H1 (cell line): ENCODE results near the gene NHEJ1. TPM values are rescaled to one million over a fixed set of nuclear protein-coding genes. Genes with fewer than 3 reads are reported as not detected.

Experiments
- CTCF ChIA-PET: fragments of 300-600 bp; sonication (Branson Sonifier 250); formaldehyde crosslinking; loops from one replicate; lab custom pipeline; 2021; ENCODE audit not compliant: partially characterized antibody; lab: Charles Lee
- POLR2A ChIA-PET: fragments of 300-600 bp; sonication (Branson Sonifier 250); formaldehyde crosslinking; loops from one replicate; lab custom pipeline; 2021; ENCODE audit warnings: inconsistent platforms; ENCODE audit not compliant: partially characterized antibody; lab: Charles Lee
- DNase-seq, 2 experiments: peaks; one replicate each; pipeline versions ENCODE4 v3.0.0 to v3.0.0-alpha.2; 2010 to 2022; ENCODE audit warnings: low spot score in 2 of 2, low read depth in 1 of 2, mixed read lengths in 1 of 2
- FAIRE-seq: peaks from 2 replicates; lab custom pipeline; 2011; peaks lifted over from hg19 to GRCh38; lab: Jason Lieb, UNC
- H2AFZ ChIP-seq: 2 replicates; pipeline ENCODE4 v1.8.1; 2012; ENCODE audit warnings: low read length, inconsistent platforms
- H2AK5ac ChIP-seq: 2 replicates; pipeline ENCODE4 v1.6.1; 2013; ENCODE audit warnings: low read depth, low read length
- H2BK120ac ChIP-seq: replicated peaks from 2 replicates; pipeline ENCODE3; 2013; ENCODE audit warnings: low read depth, low read length, inconsistent platforms
- H2BK12ac ChIP-seq: 2 replicates; pipeline ENCODE4 v1.6.1; 2013; ENCODE audit warnings: low read depth, low read length
- H2BK15ac ChIP-seq: 2 replicates; pipeline ENCODE4 v1.6.1; 2013; ENCODE audit warnings: low read length
- H2BK20ac ChIP-seq: 2 replicates; pipeline ENCODE4 v1.6.1; 2013; ENCODE audit warnings: low read length
- H2BK5ac ChIP-seq: 2 replicates; pipeline ENCODE4 v1.6.1; 2013; ENCODE audit warnings: low read depth, low read length
- H3K14ac ChIP-seq: 2 replicates; pipeline ENCODE4 v1.6.1; 2013; ENCODE audit warnings: inconsistent platforms; ENCODE audit not compliant: insufficient read length
- H3K18ac ChIP-seq: 2 replicates; pipeline ENCODE4 v1.6.1; 2013; ENCODE audit warnings: low read length; ENCODE audit errors: extremely low read depth
- H3K23ac ChIP-seq: 2 replicates; pipeline ENCODE4 v1.6.1; 2013; ENCODE audit warnings: inconsistent platforms; ENCODE audit not compliant: insufficient read length
- H3K23me2 ChIP-seq: 2 replicates; pipeline ENCODE4 v1.6.1; 2013; ENCODE audit warnings: low read depth, low read length
- H3K27ac ChIP-seq: 2 replicates; pipeline ENCODE4 v1.6.1; 2011; ENCODE audit warnings: low read depth, low read length, inconsistent platforms
- H3K27me3 ChIP-seq, 4 experiments: replicated peaks in 1 of 4; 1 replicate in 1 of 4; 2 replicates in 3 of 4; pipeline versions ENCODE4 v1.6.1 to v1.8.1; 2011 to 2013; ENCODE audit warnings: low read length in 3 of 4, mild to moderate bottlenecking in 3 of 4, inconsistent platforms in 2 of 4, mixed read lengths in 2 of 4, moderate library complexity in 1 of 4; ENCODE audit not compliant: control insufficient read depth in 3 of 4, insufficient read depth in 3 of 4; ENCODE audit errors: extremely low read depth in 1 of 4
- H3K36me3 ChIP-seq, 4 experiments: 2 replicates each; pipeline versions ENCODE4 v1.6.1 to v1.8.1; 2011 to 2013; ENCODE audit warnings: mild to moderate bottlenecking in 4 of 4, low read length in 3 of 4, moderate library complexity in 2 of 4, control low read depth in 1 of 4, inconsistent platforms in 1 of 4; ENCODE audit not compliant: insufficient read depth in 4 of 4, control insufficient read depth in 2 of 4
- H3K4ac ChIP-seq: replicated peaks from 2 replicates; pipeline ENCODE3; 2013; ENCODE audit warnings: low read length, low read depth, mixed read lengths, inconsistent platforms; ENCODE audit not compliant: insufficient read length
- H3K4me1 ChIP-seq, 4 experiments: replicated peaks in 1 of 4; 1 replicate in 1 of 4; 2 replicates in 3 of 4; pipeline versions ENCODE4 v1.6.1 to v1.8.1; 2011 to 2013; ENCODE audit warnings: low read length in 3 of 4, inconsistent platforms in 2 of 4, mixed read lengths in 1 of 4; ENCODE audit not compliant: insufficient read depth in 4 of 4, control insufficient read depth in 3 of 4
- H3K4me2 ChIP-seq, 2 experiments: 2 replicates each; pipeline versions ENCODE4 v1.6.1 to v1.8.1; 2011 to 2013; ENCODE audit warnings: low read depth in 2 of 2, low read length in 2 of 2, control low read depth in 1 of 2, inconsistent platforms in 1 of 2, mild to moderate bottlenecking in 1 of 2; ENCODE audit not compliant: insufficient read depth in 1 of 2
- H3K4me3 ChIP-seq, 4 experiments: fragments of 200-600, 300-600 bp in 1 of 4; sonication (generic), shearing (Covaris generic), sonication (Bioruptor Twin) in 1 of 4; 2 replicates each; pipeline versions ENCODE4 v1.5.1 to v1.8.1; 2011 to 2016; ENCODE audit warnings: low read length in 4 of 4, low read depth in 3 of 4, control low read depth in 2 of 4, inconsistent platforms in 2 of 4, mild to moderate bottlenecking in 2 of 4, mixed read lengths in 1 of 4, moderate library complexity in 1 of 4; ENCODE audit not compliant: insufficient read depth in 2 of 4; ENCODE audit errors: extremely low read depth in 1 of 4
- H3K56ac ChIP-seq: replicated peaks from 2 replicates; pipeline ENCODE3; 2013; ENCODE audit warnings: low read depth, mild to moderate bottlenecking, mixed read lengths, low read length, inconsistent platforms; ENCODE audit not compliant: insufficient read length
- H3K79me1 ChIP-seq: 2 replicates; pipeline ENCODE4 v1.6.1; 2013; ENCODE audit warnings: low read depth, low read length, control low read depth
- H3K79me2 ChIP-seq, 2 experiments: 2 replicates each; pipeline versions ENCODE4 v1.6.1 to v1.8.1; 2012 to 2013; ENCODE audit warnings: low read length in 2 of 2, mild to moderate bottlenecking in 2 of 2, inconsistent platforms in 1 of 2; ENCODE audit not compliant: insufficient read depth in 2 of 2, control insufficient read depth in 1 of 2
- H3K9ac ChIP-seq, 4 experiments: replicated peaks in 1 of 4; 1 replicate in 1 of 4; 2 replicates in 3 of 4; pipeline versions ENCODE4 v1.6.1 to v1.8.1; 2011 to 2013; ENCODE audit warnings: low read depth in 3 of 4, low read length in 3 of 4, control low read depth in 2 of 4, mild to moderate bottlenecking in 2 of 4, moderate library complexity in 2 of 4, inconsistent platforms in 1 of 4; ENCODE audit errors: extremely low read depth in 1 of 4
- H3K9me3 ChIP-seq, 2 experiments: 2 replicates each; pipeline versions ENCODE4 v1.6.1 to v1.8.1; 2012 to 2013; ENCODE audit warnings: mild to moderate bottlenecking in 2 of 2, moderate library complexity in 2 of 2, control low read depth in 1 of 2, inconsistent platforms in 1 of 2, low read depth in 1 of 2, low read length in 1 of 2, mixed read lengths in 1 of 2; ENCODE audit not compliant: insufficient read depth in 2 of 2
- H4K20me1 ChIP-seq, 2 experiments: replicated peaks in 1 of 2; 2 replicates each; pipeline versions ENCODE3 to v1.8.1; 2011 to 2013; ENCODE audit warnings: inconsistent platforms in 2 of 2, low read length in 2 of 2, mild to moderate bottlenecking in 1 of 2; ENCODE audit not compliant: insufficient read depth in 2 of 2, control insufficient read depth in 1 of 2
- H4K5ac ChIP-seq: 2 replicates; pipeline ENCODE4 v1.6.1; 2013; ENCODE audit warnings: low read length, low read depth, mixed read lengths, inconsistent platforms; ENCODE audit not compliant: insufficient read length
- H4K8ac ChIP-seq: 2 replicates; pipeline ENCODE4 v1.8.0; 2013; ENCODE audit warnings: mild to moderate bottlenecking, moderate library complexity, low read length, inconsistent platforms; ENCODE audit not compliant: insufficient read depth; ENCODE audit errors: extremely low read depth
- H4K91ac ChIP-seq: replicated peaks from 2 replicates; pipeline ENCODE3; 2013; ENCODE audit warnings: low read length, mixed read lengths, inconsistent platforms; ENCODE audit not compliant: insufficient read length
- BCL11A ChIP-seq, 2 experiments: IDR thresholded peaks; one replicate each; pipeline ENCODE4 v1.6.1; 2011; ENCODE audit warnings: low read depth in 2 of 2, low read length in 2 of 2, mild to moderate bottlenecking in 2 of 2
- CHD1 ChIP-seq: IDR thresholded peaks from 2 replicates; pipeline ENCODE4 v1.6.1; 2012; ENCODE audit warnings: low read depth, low read length, improper control_type of control experiment
- GTF2F1 ChIP-seq: IDR thresholded peaks from 2 replicates; pipeline ENCODE4 v1.6.1; 2012; ENCODE audit warnings: low read depth, low read length, improper control_type of control experiment, borderline replicate concordance
- MAX ChIP-seq: IDR thresholded peaks from 2 replicates; pipeline ENCODE4 v1.6.1; 2012; ENCODE audit warnings: inconsistent platforms
- SIN3A ChIP-seq, 2 experiments: IDR thresholded peaks in 1 of 2; conservative IDR thresholded peaks in 1 of 2; 2 replicates each; pipeline ENCODE4 v1.6.1; 2011 to 2012; ENCODE audit warnings: low read length in 2 of 2, improper control_type of control experiment in 1 of 2, low read depth in 1 of 2, mild to moderate bottlenecking in 1 of 2
- ZNF274 ChIP-seq: IDR thresholded peaks from 2 replicates; pipeline ENCODE4 v1.7.0; 2012; ENCODE audit warnings: low read length, borderline replicate concordance; ENCODE audit errors: extremely low read depth
- WGBS, 2 experiments: shearing (Covaris generic) in 1 of 2; methylation state at CpG; one replicate each; pipeline versions ENCODE4 v1.1.6 to v1.1.7; 2013 to 2015; ENCODE audit warnings: low lambda C conversion rate in 2 of 2, mixed read lengths in 2 of 2, inconsistent platforms in 1 of 2, low coverage in 1 of 2, missing lambda C conversion rate in 1 of 2; ENCODE audit not compliant: insufficient replicate concordance in 2 of 2, insufficient coverage in 1 of 2, insufficient read length in 1 of 2; ENCODE audit errors: extremely low coverage in 1 of 2, missing lambda C conversion rate in 1 of 2; 5-methylcytosine and 5-hydroxymethylcytosine counted together
- polyA plus RNA-seq, 7 experiments: library from polyadenylated mRNA; depleted of rRNA in 3 of 7; stranded (reverse) in 5 of 7; unstranded in 2 of 7; fragments of >200 nt in 5 of 7; fragments of 200-250 nt in 2 of 7; gene quantifications; 1 replicate in 5 of 7; 2 replicates in 1 of 7; 4 replicates in 1 of 7; pipeline versions ENCODE4 v1.2.1 to v1.2.3, GENCODE V29; 2011 to 2013; ENCODE audit warnings: missing spikeins in 2 of 7, mixed read lengths in 2 of 7
- total RNA-seq: library from RNA; stranded (reverse); fragmentation: NEBNext Ultra II Directional; extraction: Animal tissue kit (Norgen Biotek cat#: 25700); gene quantifications from 2 replicates; pipeline ENCODE4 v1.2.1, GENCODE V29; 2021

NHEJ1 gene
- total and polyA plus RNA-seq, 2 of the 8 experiments (the other 6 are each of a cell fraction or from before 2014, with no cell fraction given) = 22.7 to 24.1 TPM

- Histone ChIP-seq H2AK5ac (no peak overlapping the region), H4K91ac (no peak overlapping the region), H3K79me2 (no peaks in the 10 kb centered on the region), H3K36me3 (no peaks in the 10 kb centered on the region), H3K27me3 (no peaks in the 10 kb centered on the region; a peak in 1 of 7 replicates), H2BK120ac (no peak overlapping the region), H3K56ac (no peak overlapping the region), H3K4ac (no peak overlapping the region), H3K4me2 (no peak overlapping the region), H3K23ac (no peak overlapping the region), H3K23me2 (no peaks in the 10 kb centered on the region), H2BK20ac (no peak overlapping the region), H2BK15ac (no peak overlapping the region), H3K27ac (no peak overlapping the region), H2BK12ac (no peak overlapping the region), H3K14ac (no peak overlapping the region), H4K8ac (no peak overlapping the region)
- CTCF ChIA-PET = interaction anchor here (0.8 to 45.5 kb wide), 13 partner anchors 9 to 267 kb away, joined by 3 to 1006 read pairs (median 19); partner anchors contain the start of genes CFAP65, CRYBA2, IHH and NHEJ1
- no peak for DNase-seq
- TF ChIP-seq SIN3A (conservative IDR thresholded peaks at IDR 0.05 in 1 of 2, IDR thresholded peaks at IDR 0.05 in 1 of 2; ENCODE audit: low read depth in 1 of 2, low read length in 2 of 2) (no peak), ZNF274 (no peak), GTF2F1 (no peak), CHD1 (no peak), BCL11A (IDR thresholded peaks at IDR 0.05; ENCODE audit: low read depth in 2 of 2, low read length in 2 of 2) (no peak), MAX (no peak)
- TF ChIP-seq, all 59 proteins: peak for 0
- POLR2A ChIA-PET = no interaction called here
- peaks cover 0 to 3% (median under 1%) of the 10 kb centered on the region in 4 experiments; a peak in 2 of 7 replicates for H3K4me1 ChIP-seq
- FAIRE-seq = no peak
- no peak overlapping the region for H4K5ac ChIP-seq
- no peak overlapping the region for H2AFZ ChIP-seq
- H3K9me3 ChIP-seq = no peaks in the 10 kb centered on the region
- H3K18ac ChIP-seq = no peak overlapping the region
- H3K9ac ChIP-seq = no peak overlapping the region
- peaks cover 0 to 2% of the 10 kb centered on the region in 2 experiments for H4K20me1 ChIP-seq
- 91% methylated on average over 5 of the region's 5 CpGs; no CpG with 5 or more reads in 1 of the 2 experiments for WGBS, 2 experiments
- no peak overlapping the region for H2BK5ac ChIP-seq
- H3K79me1 ChIP-seq = no peaks in the 10 kb centered on the region
- no peak overlapping the region for H3K4me3 ChIP-seq
Observed at GRCh38 chr2:219028141-219028540, 132.5 kb downstream of the NHEJ1 start.
